GM23338 (cell line): ENCODE results near the gene MYO1D.

Source experiments
- CREB1 ChIP-seq: fragments of 250-450 bp; sonication (Bioruptor Pico); IDR thresholded peaks from 2 replicates; pipeline ENCODE4 v1.5.0; 2020; ENCODE audit warnings: low read depth, mild to moderate bottlenecking, moderate library complexity
- CTCF ChIP-seq, 2 experiments: fragments of 200-600 bp in 1 of 2; sonication (generic) in 1 of 2; conservative IDR thresholded peaks; 2 replicates each; pipeline versions ENCODE4 v1.5.1 to v1.6.1; 2016 to 2017; ENCODE audit warnings: antibody characterized with exemption in 2 of 2, low read depth in 2 of 2, mild to moderate bottlenecking in 2 of 2, moderate library complexity in 1 of 2
- EZH2 ChIP-seq: fragments of 200-600 bp; sonication (generic); IDR thresholded peaks from one replicate; pipeline ENCODE4 v1.8.0; 2017; ENCODE audit warnings: antibody characterized with exemption, mild to moderate bottlenecking, low read depth; ENCODE audit not compliant: unreplicated experiment
- EZH2phosphoT487 ChIP-seq: fragments of 200-600 bp; sonication (generic); IDR thresholded peaks from one replicate; pipeline ENCODE4 v1.8.1; 2018; ENCODE audit warnings: antibody characterized with exemption; ENCODE audit not compliant: unreplicated experiment
- POLR2AphosphoS5 ChIP-seq: IDR thresholded peaks from 2 replicates; pipeline ENCODE4 v1.6.1; 2016; ENCODE audit warnings: antibody characterized with exemption, low read depth
- REST ChIP-seq: IDR thresholded peaks from one replicate; pipeline ENCODE4 v1.6.1; 2018; ENCODE audit warnings: antibody characterized with exemption; ENCODE audit not compliant: unreplicated experiment
- STAT1 ChIP-seq: IDR thresholded peaks from one replicate; pipeline ENCODE4 v1.6.1; 2016; ENCODE audit warnings: antibody characterized with exemption; ENCODE audit not compliant: unreplicated experiment

- TF ChIP-seq POLR2AphosphoS5, result no peak
- no peak for TF ChIP-seq CTCF (conservative IDR thresholded peaks at IDR 0.05; ENCODE audit: low read depth in 2 of 2)
- no peak for TF ChIP-seq REST
- no peak for TF ChIP-seq EZH2phosphoT487
- no peak for TF ChIP-seq CREB1 (CRISPR knock-in tag)
- TF ChIP-seq EZH2, result no peak
- no peak for TF ChIP-seq STAT1
These were observed 275.1 kb downstream of the MYO1D start for GRCh38 chr17:32601866-32602265.
